Thoracic aorta (tissue), 2 donors: ENCODE results near the gene ZMYM5. TPM values are rescaled to one million over a fixed set of nuclear protein-coding genes. Genes with fewer than 3 reads are reported as not detected.
A peak's percentile ranks its signal among the peaks of the same experiment; 100 is the strongest.

Experiments
- ATAC-seq: fragments of 150-250 bp; one replicate; pipeline ENCODE4 v1.8.0; 2017; ENCODE audit warnings: low read depth; ENCODE audit not compliant: insufficient number of reproducible peaks, low FRiP score
- DNase-seq: peaks from one replicate; pipeline ENCODE4 v3.0.0-alpha.2; 2020; ENCODE audit warnings: low spot score
- H3K27ac ChIP-seq, 2 donors: fragments of 200-600 bp; sonication (generic); 1 replicate in 1 of 2; 2 replicates in 1 of 2; pipeline ENCODE4 v1.5.1; 2016; ENCODE audit warnings: mild to moderate bottlenecking in 2 of 2, moderate library complexity in 2 of 2
- H3K27me3 ChIP-seq: fragments of 200-600 bp; sonication (generic); replicated peaks from 2 replicates; pipeline ENCODE4 v1.6.0; 2016; ENCODE audit warnings: mild to moderate bottlenecking; ENCODE audit not compliant: insufficient read depth
- H3K36me3 ChIP-seq: fragments of 200-600 bp; sonication (generic); one replicate; pipeline ENCODE4 v1.5.1; 2016
- H3K4me1 ChIP-seq, 2 donors: fragments of 200-600 bp; sonication (generic); 1 replicate in 1 of 2; 2 replicates in 1 of 2; pipeline versions ENCODE4 v1.5.1 to v1.6.0; 2016; ENCODE audit warnings: low read depth in 2 of 2, mild to moderate bottlenecking in 1 of 2; ENCODE audit not compliant: control insufficient read depth in 1 of 2
- H3K4me3 ChIP-seq: fragments of 200-600 bp; sonication (generic); 2 replicates; pipeline ENCODE4 v1.5.1; 2016; ENCODE audit warnings: mild to moderate bottlenecking
- H3K9me3 ChIP-seq: fragments of 200-600 bp; sonication (generic); 2 replicates; pipeline ENCODE4 v1.5.1; 2016
- CTCF ChIP-seq: fragments of 200-600 bp; sonication (generic); IDR thresholded peaks from one replicate; pipeline ENCODE4 v1.5.1; 2019; ENCODE audit warnings: antibody characterized with exemption
- total RNA-seq, 2 donors: library from RNA; depleted of rRNA; stranded (reverse); fragments of >200 nt; gene quantifications; one replicate each; pipeline versions ENCODE4 v1.1.0 to v1.2.3, GENCODE V29; 2016

The ZMYM5 gene
- total RNA-seq, 2 donors from 2014 or later: 15.2 to 19.2 TPM

GRCh38 chr13:19888799-19889198 lies 25.4 kb upstream of the ZMYM5 start:
- no peak for TF ChIP-seq CTCF
- ATAC-seq: no peak

GRCh38 chr13:19882231-19882630 lies 18.8 kb upstream of the ZMYM5 start:
- H3K4me1 ChIP-seq: no peaks in the 10 kb centered on the region

More at GRCh38 chr13:19888799-19889198, 25.4 kb upstream of the ZMYM5 start:
- Histone ChIP-seq H3K27ac (no peak overlapping the region), H3K9me3 (no peaks in the 10 kb centered on the region), H3K36me3 (no peaks in the 10 kb centered on the region), H3K4me1 (no peaks in the 10 kb centered on the region), H3K4me3 (no peak overlapping the region), H3K27me3 (no peaks in the 10 kb centered on the region)
- DNase-seq: no peak

GRCh38 chr13:19881641-19882040 lies 18.2 kb upstream of the ZMYM5 start:
- Histone ChIP-seq H3K27ac (no peak overlapping the region), H3K4me3 (no peak overlapping the region), H3K9me3 (no peaks in the 10 kb centered on the region), H3K36me3 (no peaks in the 10 kb centered on the region), H3K27me3 (no peaks in the 10 kb centered on the region), H3K4me1 (no peaks in the 10 kb centered on the region)
- no peak for TF ChIP-seq CTCF
- DNase-seq (no peak), ATAC-seq (no peak)

More at GRCh38 chr13:19882231-19882630, 18.8 kb upstream of the ZMYM5 start:
- H3K27me3 ChIP-seq: no peaks in the 10 kb centered on the region
- H3K9me3 ChIP-seq: no peaks in the 10 kb centered on the region
- DNase-seq: no peak
- H3K27ac ChIP-seq: no peak overlapping the region
- no peaks in the 10 kb centered on the region for H3K36me3 ChIP-seq
- no peak for ATAC-seq
- TF ChIP-seq CTCF: no peak
- H3K4me3 ChIP-seq: no peak overlapping the region

GRCh38 chr13:19864746-19865309 lies 1.4 kb upstream of the ZMYM5 start:
- H3K4me1 ChIP-seq: peaks cover 16 to 22% of the 10 kb centered on the region in 2 donors
- TF ChIP-seq CTCF: peak; percentile 85
- no peaks in the 10 kb centered on the region for H3K9me3 ChIP-seq
- H3K27ac ChIP-seq: peak overlapping the region; percentile 89 to 99
- DNase-seq (no peak), ATAC-seq (no peak)
- no peaks in the 10 kb centered on the region for H3K27me3 ChIP-seq
- H3K36me3 ChIP-seq: no peaks in the 10 kb centered on the region
- peak overlapping the region; percentile 76 for H3K4me3 ChIP-seq

- Histone ChIP-seq H3K4me3 (peak overlapping the region; percentile 76), H3K9me3 (no peaks in the 10 kb centered on the region), H3K36me3 (no peaks in the 10 kb centered on the region), H3K27ac (peak overlapping the region; percentile 89 to 99), H3K4me1 (peaks cover 16 to 22% of the 10 kb centered on the region in 2 donors), H3K27me3 (no peaks in the 10 kb centered on the region)
- ATAC-seq (peak; percentile 14), DNase-seq (no peak)
- no peak for TF ChIP-seq CTCF
Measured at GRCh38 chr13:19864024-19864745, 736 bp upstream of the ZMYM5 start.
